Measurements from ENCODE around the gene TBC1D9B. TPM values are rescaled to one million over a fixed set of nuclear protein-coding genes. Genes with fewer than 3 reads are reported as not detected.

TBC1D9B gene
- total RNA-seq, 1 donor from 2014 or later = 95.0 TPM

DNA sequence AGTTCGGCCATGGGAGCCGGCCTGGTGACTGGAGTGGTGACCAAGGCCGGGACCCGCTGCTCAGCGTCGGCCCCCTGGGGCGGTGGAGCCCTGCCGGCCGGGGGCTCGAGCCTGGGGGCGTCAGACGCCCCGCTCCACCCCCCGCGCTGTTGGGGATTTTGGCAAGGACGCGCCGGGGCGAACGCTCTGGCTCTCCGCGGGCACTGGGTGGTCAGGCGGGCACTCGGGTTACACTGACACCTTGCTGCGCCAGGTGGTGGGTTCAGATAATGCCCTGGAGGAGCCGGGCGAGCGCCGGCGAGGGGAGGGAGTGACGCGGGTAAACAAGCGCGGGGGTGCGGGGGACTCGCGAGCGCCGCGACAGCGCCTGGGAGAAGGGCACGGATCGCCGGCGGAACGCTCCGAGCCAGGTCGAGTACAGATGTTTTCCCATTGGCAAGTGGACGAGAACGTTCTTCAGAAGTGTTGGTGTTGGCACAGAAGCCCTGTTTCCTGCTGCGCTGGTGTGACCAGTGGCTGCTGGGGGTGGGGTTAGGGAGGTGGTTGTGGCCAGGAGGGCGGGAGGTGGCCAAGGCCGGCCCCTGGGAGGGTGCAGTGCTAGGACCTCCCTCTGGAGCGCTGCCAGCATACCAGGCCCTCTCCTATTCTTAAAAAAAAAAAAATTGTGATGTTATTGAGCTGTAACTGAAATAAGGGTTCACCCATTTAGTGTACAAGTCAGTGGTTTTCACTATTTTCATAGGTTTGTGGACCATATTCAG, 86.2 kb downstream of the TBC1D9B start:
- intact Hi-C loops (cut with micrococcal nuclease) = loop anchor here (1.0 to 5.0 kb wide), 4 partner anchors 15 to 264 kb away; partner anchors contain the start of genes CANX and MAML1

- intact Hi-C loops (cut with micrococcal nuclease) = loop anchor here (1.0 to 5.0 kb wide), 7 partner anchors 9 to 263 kb away; partner anchors contain the start of genes CANX, MAML1, MGAT4B and MRNIP
Observed at GRCh38 chr5:179820483-179821297, 87.0 kb downstream of the TBC1D9B start, which contains the start of gene SQSTM1. TSS of gene SQSTM1 (plus strand) at chr5:179820905. CDS start at chr5:179820937, 32 bp downstream.

GRCh38 chr5:179820127-179820482, 87.6 kb downstream of the TBC1D9B start:
- intact Hi-C loops (cut with micrococcal nuclease) = loop anchor here (1.0 to 5.0 kb wide), 5 partner anchors 9 to 263 kb away; partner anchors contain the start of genes CANX, MGAT4B and MRNIP

GRCh38 chr5:179819296-179820126, 88.2 kb downstream of the TBC1D9B start:
- intact Hi-C loops (cut with micrococcal nuclease) = loop anchor here (1.0 to 10.0 kb wide), 6 partner anchors 8 to 985 kb away; partner anchors contain the start of genes CANX, MGAT1, MGAT4B and MRNIP

DNA sequence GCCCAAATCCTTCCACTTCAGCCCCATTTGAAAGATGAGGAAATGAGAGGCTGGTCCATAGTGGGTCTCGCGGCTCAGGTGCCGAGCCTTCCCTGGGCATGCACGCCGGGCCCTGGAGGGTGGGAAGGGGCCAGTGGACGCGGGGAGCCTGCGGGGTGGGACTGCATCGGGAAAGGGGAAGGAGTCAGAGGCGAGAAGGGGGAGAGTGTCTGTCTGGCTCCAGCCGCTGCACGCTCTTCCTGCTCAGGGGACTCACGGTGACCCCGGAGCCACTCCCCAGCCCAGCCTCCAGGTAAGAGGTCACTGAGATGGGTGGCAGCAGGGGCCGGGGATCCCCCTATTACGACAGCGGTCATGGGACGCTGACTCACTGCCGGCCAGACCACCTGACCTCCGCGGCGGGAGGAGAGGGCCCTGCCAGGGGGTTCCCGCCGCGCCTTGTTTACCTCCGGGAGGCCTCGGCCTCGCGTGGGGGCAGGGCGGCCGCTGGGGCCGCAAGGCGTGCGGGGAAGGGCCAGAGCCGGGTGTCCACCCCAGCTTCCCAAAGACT, 88.9 kb downstream of the TBC1D9B start:
- intact Hi-C loops (cut with micrococcal nuclease) = loop anchor here (10.0 kb wide), 1 partner anchor 986 kb away; the partner anchor contains the start of gene MGAT1

- intact Hi-C loops (cut with micrococcal nuclease) = loop anchor here (10.0 kb wide), 1 partner anchor 987 kb away; the partner anchor contains the start of gene MGAT1
Observed at GRCh38 chr5:179817890-179818745, 89.6 kb downstream of the TBC1D9B start.

DNA sequence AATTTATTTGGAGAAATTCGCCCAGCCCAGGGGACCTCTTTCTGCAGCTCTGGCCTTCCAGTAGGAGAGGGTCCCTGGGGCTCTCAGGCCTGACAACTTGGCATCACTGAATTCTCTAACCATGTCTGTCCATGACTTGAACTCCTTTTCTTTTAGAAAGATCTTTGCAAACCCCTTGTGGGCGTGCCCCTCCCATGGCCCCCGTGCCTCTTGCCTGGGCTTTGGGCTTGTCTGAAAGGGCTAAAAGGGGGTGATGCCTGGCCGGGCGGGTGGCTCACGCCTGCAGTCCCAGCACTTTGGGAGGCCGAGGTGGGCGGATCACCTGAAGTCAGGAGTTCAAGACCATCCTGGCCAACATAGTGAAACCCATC, 90.2 kb downstream of the TBC1D9B start:
- intact Hi-C loops (cut with micrococcal nuclease) = loop anchor here (10.0 kb wide), 1 partner anchor 987 kb away; the partner anchor contains the start of gene MGAT1

DNA sequence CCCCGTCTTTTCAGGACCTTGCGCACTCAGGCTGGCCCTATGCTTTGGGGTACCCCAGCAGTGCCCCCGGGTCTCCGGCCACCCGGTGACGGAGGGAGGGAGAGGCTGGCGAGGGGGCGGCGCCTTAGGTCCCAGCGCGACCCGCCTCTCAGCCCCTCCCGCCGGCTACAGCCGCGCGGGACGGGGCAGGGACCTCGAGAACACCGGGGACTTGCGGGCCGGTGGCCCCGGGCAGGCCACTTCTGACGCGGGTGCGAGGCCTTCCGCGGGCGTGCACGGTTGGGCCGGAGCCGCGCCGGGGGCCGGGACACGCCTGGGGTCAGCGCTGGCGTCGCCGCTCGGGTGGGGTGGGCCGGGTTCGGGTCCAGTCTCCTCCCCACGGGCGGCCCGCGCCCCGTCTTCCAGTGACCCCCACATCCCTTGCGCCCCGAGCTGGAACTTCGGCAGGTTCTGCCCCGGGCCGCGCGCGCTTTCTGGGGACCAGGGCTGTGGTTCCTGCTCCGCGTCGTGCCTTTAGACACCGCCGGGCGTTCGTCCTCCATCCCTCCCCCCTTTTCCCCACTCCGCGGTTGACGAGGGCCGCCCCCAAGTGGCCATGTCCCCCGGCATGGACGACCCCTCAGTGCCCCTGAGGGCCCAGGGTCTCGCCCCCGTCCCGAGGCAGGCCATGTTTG, 90.8 kb downstream of the TBC1D9B start:
- intact Hi-C loops (cut with micrococcal nuclease) = loop anchor here (10.0 kb wide), 1 partner anchor 988 kb away; the partner anchor contains the start of gene MGAT1

DNA sequence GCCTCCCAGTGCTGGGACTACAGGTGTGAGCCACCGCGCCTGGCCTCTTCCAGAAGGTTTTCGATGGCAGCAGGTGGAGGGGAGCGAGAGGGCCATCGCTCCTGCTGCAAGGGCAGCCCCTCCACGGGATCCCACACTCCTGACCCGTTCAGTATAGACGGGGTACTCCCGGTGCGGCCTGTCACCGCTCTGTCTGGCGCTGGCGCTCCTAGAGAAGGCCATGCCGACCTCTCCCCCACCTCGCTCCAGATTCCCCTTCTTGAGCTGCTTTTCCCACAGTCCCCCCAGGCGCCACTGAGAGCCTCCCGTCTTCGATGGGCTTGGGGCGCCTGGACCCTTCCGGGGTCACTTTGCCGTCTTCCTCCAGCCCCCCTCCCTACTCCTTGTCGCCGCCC, 91.3 kb downstream of the TBC1D9B start:
- intact Hi-C loops (cut with micrococcal nuclease) = loop anchor here (10.0 kb wide), 1 partner anchor 988 kb away; the partner anchor contains the start of gene MGAT1

DNA sequence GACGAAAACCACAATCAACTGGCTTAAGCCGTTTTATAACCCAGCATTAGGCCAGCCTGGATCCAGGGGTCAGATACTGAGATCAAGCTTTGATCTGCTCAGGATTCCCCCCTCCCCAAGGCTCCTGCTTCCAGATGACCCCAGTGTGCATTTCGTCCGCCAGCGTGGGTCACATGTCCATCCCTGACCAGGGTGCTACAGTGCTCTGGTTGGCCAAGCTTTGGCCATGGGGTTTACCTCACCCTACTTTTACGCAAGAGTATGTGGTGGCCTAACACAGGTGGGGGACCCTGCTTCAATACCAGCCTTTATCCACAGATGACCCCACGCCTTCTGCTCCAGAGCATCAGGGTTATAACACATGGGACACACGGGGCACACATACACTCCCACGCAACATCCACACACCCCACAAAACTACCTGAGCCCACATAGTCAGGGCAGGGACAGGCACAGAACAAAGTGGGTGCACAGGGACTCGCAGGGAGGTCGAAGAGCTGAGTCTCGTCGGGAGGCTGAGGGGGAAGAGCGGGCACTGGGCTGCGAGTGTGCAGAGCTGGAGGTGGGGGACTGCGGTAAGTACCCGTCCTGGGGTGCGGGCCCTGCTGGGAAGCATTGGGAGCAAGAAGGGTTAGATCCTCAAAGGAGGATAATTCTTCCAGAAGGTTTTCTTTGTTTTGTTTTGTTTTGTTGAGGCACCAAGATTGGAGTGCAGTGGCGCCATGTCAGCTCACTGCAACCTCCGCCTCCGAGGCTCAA, 92.0 kb downstream of the TBC1D9B start:
- intact Hi-C loops (cut with micrococcal nuclease) = loop anchor here (10.0 kb wide), 1 partner anchor 989 kb away; the partner anchor contains the start of gene MGAT1

- intact Hi-C loops (cut with micrococcal nuclease) = loop anchor here (10.0 kb wide), 1 partner anchor 991 kb away; the partner anchor contains the start of gene MGAT1
Observed at GRCh38 chr5:179814090-179814489, 93.6 kb downstream of the TBC1D9B start.

DNA sequence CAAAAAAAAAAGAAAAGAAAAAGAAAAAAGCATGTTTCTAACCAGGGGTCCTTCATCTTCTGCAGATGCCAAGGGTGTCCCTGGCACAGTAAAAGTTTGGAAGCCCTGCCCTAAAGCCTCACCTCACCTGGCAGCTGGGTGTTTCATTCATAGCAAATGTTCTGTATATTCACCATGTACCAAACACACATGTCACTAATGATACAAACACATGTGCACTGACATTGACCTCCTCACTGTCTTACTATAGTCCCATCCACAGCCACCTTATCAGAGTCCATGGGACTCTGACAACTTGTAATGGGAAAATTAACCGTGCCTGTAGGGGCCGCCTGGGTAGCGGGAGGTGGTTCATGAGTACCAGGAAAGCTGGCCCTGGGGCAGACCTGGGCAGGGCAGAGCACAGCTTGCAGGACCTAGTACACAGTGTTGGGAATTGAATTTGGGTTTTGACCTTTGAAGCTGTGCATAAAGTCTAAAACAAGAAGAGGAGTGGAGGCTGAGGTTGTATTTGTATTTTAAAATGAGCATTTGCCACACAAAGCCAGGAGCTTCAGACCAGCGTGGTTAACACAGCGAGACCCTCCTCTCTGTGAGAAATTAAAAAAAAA, 94.6 kb downstream of the TBC1D9B start:
- intact Hi-C loops (cut with micrococcal nuclease) = loop anchor here (10.0 kb wide), 1 partner anchor 992 kb away; the partner anchor contains the start of gene MGAT1

- intact Hi-C loops (cut with micrococcal nuclease) = loop anchor here (10.0 kb wide), 1 partner anchor 993 kb away; the partner anchor contains the start of gene MGAT1
Observed at GRCh38 chr5:179812135-179812825, 95.4 kb downstream of the TBC1D9B start.
